A549 (cell line): Measurements from ENCODE around the gene CETN3. TPM values are rescaled to one million over a fixed set of nuclear protein-coding genes. Genes with fewer than 3 reads are reported as not detected.

Experiments
- ATAC-seq, 2 experiments: fragments of 200-7000 bp in 1 of 2; fragments of >200 bp in 1 of 2; cut with Nextera tagmentation in 1 of 2; cut with Tn5 transposase in 1 of 2; 3 replicates each; pipeline versions ENCODE4 v1.8.0 to v1.9.1; 2018 to 2020; ENCODE audit warnings: mild to moderate bottlenecking in 1 of 2, moderate library complexity in 1 of 2
- CTCF ChIA-PET: fragments of 300-600 bp; sonication (Branson Sonifier 250); formaldehyde crosslinking; extraction: SDS; loops from one replicate; lab custom pipeline; 2021; ENCODE audit warnings: antibody characterized with exemption, inconsistent platforms; lab: Yijun Ruan, JAX
- POLR2A ChIA-PET: fragments of 350-600 bp; formaldehyde crosslinking; extraction: SDS; loops from one replicate; lab custom pipeline; 2021; ENCODE audit warnings: antibody characterized with exemption, inconsistent platforms; lab: Yijun Ruan, JAX
- DNase-seq, 2 experiments: peaks; one replicate each; pipeline versions ENCODE4 v3.0.0 to v3.0.0-alpha.2; 2011 to 2016; ENCODE audit warnings: low read depth in 1 of 2, low spot score in 1 of 2
- FAIRE-seq: peaks from 2 replicates; lab custom pipeline; 2011; peaks lifted over from hg19 to GRCh38; lab: Jason Lieb, UNC
- H3K27ac ChIP-seq, 2 experiments: fragments of >200 bp; sonication (Bioruptor Twin); formaldehyde crosslinking; 3 replicates each; pipeline ENCODE4 v1.5.1; 2016 to 2017
- H3K4me1 ChIP-seq: fragments of >200 bp; sonication (Bioruptor Twin); formaldehyde crosslinking; 3 replicates; pipeline ENCODE4 v1.6.1; 2016
- H3K4me2 ChIP-seq: fragments of >200 bp; sonication (Bioruptor Twin); formaldehyde crosslinking; 3 replicates; pipeline ENCODE4 v1.6.1; 2016
- H3K4me3 ChIP-seq: fragments of >200 bp; sonication (Bioruptor Twin); formaldehyde crosslinking; 3 replicates; pipeline ENCODE4 v1.5.1; 2016
- H3K9me3 ChIP-seq: fragments of >200 bp; sonication (Bioruptor Twin); formaldehyde crosslinking; 3 replicates; pipeline ENCODE4 v1.6.1; 2016
- ATOH8 ChIP-seq: fragments of 250-450 bp; sonication (Bioruptor Pico); IDR thresholded peaks from 2 replicates; pipeline ENCODE4 v1.5.0; 2020; ENCODE audit warnings: low read depth, mild to moderate bottlenecking, moderate library complexity
- BHLHE40 ChIP-seq: IDR thresholded peaks from 2 replicates; pipeline ENCODE4 v1.6.1; 2012; ENCODE audit warnings: low read depth, low read length, inconsistent platforms
- CBX2 ChIP-seq: fragments of 200-600 bp; sonication (generic); IDR thresholded peaks from 2 replicates; pipeline ENCODE4 v1.6.1; 2016; ENCODE audit warnings: low read depth, mild to moderate bottlenecking, borderline replicate concordance
- CEBPB ChIP-seq, 2 experiments: fragments of >200 bp in 1 of 2; sonication (Bioruptor Twin) in 1 of 2; formaldehyde crosslinking in 1 of 2; IDR thresholded peaks; 2 replicates each; pipeline ENCODE4 v1.6.1; 2012 to 2016
- CHD4 ChIP-seq: fragments of 200-600 bp; sonication (generic); IDR thresholded peaks from 2 replicates; pipeline ENCODE4 v1.6.1; 2016; ENCODE audit warnings: antibody characterized with exemption, mild to moderate bottlenecking, borderline replicate concordance
- CTCF ChIP-seq: fragments of >200 bp; sonication (Bioruptor Twin); formaldehyde crosslinking; IDR thresholded peaks from 3 replicates; pipeline ENCODE4 v1.5.1; 2016
- E2F6 ChIP-seq: IDR thresholded peaks from 2 replicates; pipeline ENCODE4 v1.6.1; 2012; ENCODE audit warnings: low read depth, borderline replicate concordance
- EHF ChIP-seq: fragments of 250-450 bp; sonication (Bioruptor Pico); IDR thresholded peaks from 2 replicates; pipeline ENCODE4 v1.5.0; 2020; ENCODE audit warnings: mild to moderate bottlenecking
- EHMT2 ChIP-seq: fragments of 200-600 bp; sonication (generic); IDR thresholded peaks from 2 replicates; pipeline ENCODE4 v1.6.1; 2016; ENCODE audit warnings: antibody characterized with exemption, low read depth, mild to moderate bottlenecking, moderate library complexity
- ESRRA ChIP-seq: fragments of 150-350 bp; IDR thresholded peaks from 2 replicates; pipeline ENCODE4 v1.6.1; 2014; ENCODE audit warnings: mild to moderate bottlenecking, low read length, borderline replicate concordance
- HDAC2 ChIP-seq: fragments of 200-600 bp; sonication (generic); IDR thresholded peaks from 2 replicates; pipeline ENCODE4 v1.6.1; 2016
- HES2 ChIP-seq: fragments of >200 bp; sonication (Bioruptor Twin); formaldehyde crosslinking; IDR thresholded peaks from 2 replicates; pipeline ENCODE4 v1.6.1; 2016
- HEYL ChIP-seq: fragments of 250-450 bp; sonication (Bioruptor Pico); IDR thresholded peaks from 2 replicates; pipeline ENCODE4 v1.8.0; 2021; ENCODE audit warnings: mild to moderate bottlenecking, moderate library complexity
- HOXA7 ChIP-seq: fragments of 250-450 bp; sonication (Bioruptor Pico); IDR thresholded peaks from 2 replicates; pipeline ENCODE4 v1.5.0; 2020; ENCODE audit warnings: mild to moderate bottlenecking, moderate library complexity
- JUN ChIP-seq, 2 experiments: fragments of >200 bp; sonication (Bioruptor Twin); formaldehyde crosslinking; IDR thresholded peaks; 2 replicates in 1 of 2; 3 replicates in 1 of 2; pipeline ENCODE4 v1.6.1; 2016 to 2017
- JUNB ChIP-seq: fragments of >200 bp; sonication (Bioruptor Twin); formaldehyde crosslinking; IDR thresholded peaks from 2 replicates; pipeline ENCODE4 v1.6.1; 2016
- KDM1A ChIP-seq: fragments of 200-600 bp; sonication (generic); IDR thresholded peaks from 2 replicates; pipeline ENCODE4 v1.6.1; 2016; ENCODE audit warnings: low read depth, mild to moderate bottlenecking
- MAFK ChIP-seq: fragments of 450-650 bp; IDR thresholded peaks from 2 replicates; pipeline ENCODE4 v1.6.1; 2014; ENCODE audit not compliant: partially characterized antibody
- NFE2L2 ChIP-seq: fragments of 150-350 bp; conservative IDR thresholded peaks from 2 replicates; pipeline ENCODE4 v1.6.1; 2014; ENCODE audit warnings: low read length
- PHF8 ChIP-seq: fragments of 200-600 bp; sonication (generic); IDR thresholded peaks from 2 replicates; pipeline ENCODE4 v1.6.1; 2016; ENCODE audit warnings: low read depth, mild to moderate bottlenecking, antibody characterized with exemption, moderate library complexity, borderline replicate concordance
- POLR2A ChIP-seq: IDR thresholded peaks from 2 replicates; pipeline ENCODE4 v1.6.1; 2012; ENCODE audit warnings: mild to moderate bottlenecking, low read length
- POLR2AphosphoS2 ChIP-seq: conservative IDR thresholded peaks from 2 replicates; pipeline ENCODE4 v1.6.1; 2012; ENCODE audit warnings: low read length, improper control_type of control experiment, inconsistent platforms
- RAD21 ChIP-seq, 2 experiments: fragments of >200 bp in 1 of 2; sonication (Bioruptor Twin) in 1 of 2; formaldehyde crosslinking in 1 of 2; IDR thresholded peaks in 1 of 2; conservative IDR thresholded peaks in 1 of 2; 2 replicates in 1 of 2; 3 replicates in 1 of 2; pipeline ENCODE4 v1.6.1; 2012 to 2018; ENCODE audit warnings: inconsistent platforms in 1 of 2
- RFX5 ChIP-seq: fragments of 450-650 bp; IDR thresholded peaks from 2 replicates; pipeline ENCODE4 v1.7.1; 2014; ENCODE audit warnings: antibody characterized with exemption, mild to moderate bottlenecking, moderate library complexity
- RNF2 ChIP-seq: fragments of 200-600 bp; sonication (generic); IDR thresholded peaks from 2 replicates; pipeline ENCODE4 v1.6.1; 2016; ENCODE audit warnings: low read depth, mild to moderate bottlenecking, antibody characterized with exemption, moderate library complexity, borderline replicate concordance
- SMC3 ChIP-seq: fragments of >200 bp; sonication (Bioruptor Twin); formaldehyde crosslinking; IDR thresholded peaks from 3 replicates; pipeline ENCODE4 v1.6.1; 2018; ENCODE audit warnings: inconsistent platforms
- SREBF2 ChIP-seq: fragments of 450-650 bp; IDR thresholded peaks from 2 replicates; pipeline ENCODE4 v1.6.1; 2014; ENCODE audit warnings: mild to moderate bottlenecking, moderate library complexity
- ZC3H11A ChIP-seq: fragments of 450-650 bp; IDR thresholded peaks from 2 replicates; pipeline ENCODE4 v1.6.1; 2014; ENCODE audit warnings: antibody characterized with exemption, mild to moderate bottlenecking
- ZFP36 ChIP-seq: fragments of 450-650 bp; IDR thresholded peaks from 2 replicates; pipeline ENCODE4 v1.6.1; 2014; ENCODE audit warnings: borderline replicate concordance; ENCODE audit not compliant: partially characterized antibody
- WGBS: methylation state at CpG from one replicate; pipeline ENCODE4 v1.1.6; 2017; ENCODE audit errors: missing lambda C conversion rate; 5-methylcytosine and 5-hydroxymethylcytosine counted together
- polyA plus RNA-seq, 4 experiments: library from polyadenylated mRNA; depleted of rRNA in 3 of 4; stranded (reverse); fragments of >200 nt; fragmentation: RNase III in 1 of 4; extraction: RNeasy Plus Mini Kit Qiagen cat#74134 plus additional on column Dnase treatment in 1 of 4; gene quantifications; 2 replicates in 3 of 4; 3 replicates in 1 of 4; pipeline ENCODE4 v1.2.3, GENCODE V29; 2011 to 2017
- TF ChIP-seq, protein P1 (sequence below): fragments of 250-450 bp; sonication (Bioruptor Pico); IDR thresholded peaks from 2 replicates; pipeline ENCODE4 v1.5.0; 2021; ENCODE audit warnings: mild to moderate bottlenecking, moderate library complexity, borderline replicate concordance
- TF ChIP-seq, protein P2 (sequence below): IDR thresholded peaks from 2 replicates; pipeline ENCODE4 v1.6.1; 2012

CETN3 gene
- polyA plus RNA-seq, 2 of the 4 experiments (the other 2 are of a cell fraction): 49.9 to 50.8 TPM

- Histone ChIP-seq H3K9me3 (no peaks in the 10 kb centered on the region), H3K4me2 (no peak overlapping the region), H3K4me3 (no peak overlapping the region), H3K27ac (no peak overlapping the region), H3K4me1 (no peaks in the 10 kb centered on the region)
- DNase-seq: no peak
- ChIA-PET POLR2A (no interaction called here), CTCF (no interaction called here)
- ATAC-seq: no peak
- FAIRE-seq: no peak
- 85% methylated on average over 2 of the region's 2 CpGs for WGBS
- TF ChIP-seq POLR2A (no peak), CHD4 (no peak), EHMT2 (no peak), JUN (IDR thresholded peaks at IDR 0.05) (no peak), CTCF (no peak), CEBPB (IDR thresholded peaks at IDR 0.05) (no peak), HES2 (no peak), RAD21 (conservative IDR thresholded peaks at IDR 0.05 in 1 of 2, IDR thresholded peaks at IDR 0.05 in 1 of 2) (no peak), SREBF2 (no peak), RFX5 (no peak), PHF8 (no peak), HOXA7 (no peak), ESRRA (no peak), CBX2 (no peak), JUNB (no peak), BHLHE40 (no peak)
- TF ChIP-seq, protein P1, sequence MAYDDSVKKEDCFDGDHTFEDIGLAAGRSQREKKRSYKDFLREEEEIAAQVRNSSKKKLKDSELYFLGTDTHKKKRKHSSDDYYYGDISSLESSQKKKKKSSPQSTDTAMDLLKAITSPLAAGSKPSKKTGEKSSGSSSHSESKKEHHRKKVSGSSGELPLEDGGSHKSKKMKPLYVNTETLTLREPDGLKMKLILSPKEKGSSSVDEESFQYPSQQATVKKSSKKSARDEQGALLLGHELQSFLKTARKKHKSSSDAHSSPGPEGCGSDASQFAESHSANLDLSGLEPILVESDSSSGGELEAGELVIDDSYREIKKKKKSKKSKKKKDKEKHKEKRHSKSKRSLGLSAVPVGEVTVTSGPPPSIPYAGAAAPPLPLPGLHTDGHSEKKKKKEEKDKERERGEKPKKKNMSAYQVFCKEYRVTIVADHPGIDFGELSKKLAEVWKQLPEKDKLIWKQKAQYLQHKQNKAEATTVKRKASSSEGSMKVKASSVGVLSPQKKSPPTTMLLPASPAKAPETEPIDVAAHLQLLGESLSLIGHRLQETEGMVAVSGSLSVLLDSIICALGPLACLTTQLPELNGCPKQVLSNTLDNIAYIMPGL (CRISPR knock-in tag): no peak
- TF ChIP-seq, protein P2, sequence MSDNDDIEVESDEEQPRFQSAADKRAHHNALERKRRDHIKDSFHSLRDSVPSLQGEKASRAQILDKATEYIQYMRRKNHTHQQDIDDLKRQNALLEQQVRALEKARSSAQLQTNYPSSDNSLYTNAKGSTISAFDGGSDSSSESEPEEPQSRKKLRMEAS: no peak
These were observed 10.8 kb downstream of the CETN3 start for GRCh38 chr5:90398726-90399125.

GRCh38 chr5:90395005-90395404, 14.6 kb downstream of the CETN3 start:
- H3K27ac ChIP-seq: no peak overlapping the region
- POLR2A ChIA-PET: no interaction called here
- H3K4me2 ChIP-seq: no peak overlapping the region
- FAIRE-seq (no peak), ATAC-seq (no peak), DNase-seq (no peak)
- CTCF ChIA-PET: no interaction called here
- H3K9me3 ChIP-seq: no peaks in the 10 kb centered on the region
- TF ChIP-seq RFX5: no peak
- no peak for TF ChIP-seq EHF (CRISPR knock-in tag)
- peak; percentile 49 to 75; a peak in 2 of 4 replicates for TF ChIP-seq CEBPB (IDR thresholded peaks at IDR 0.05)
- TF ChIP-seq KDM1A: no peak
- WGBS: 94% methylated on average over 2 of the region's 2 CpGs
- no peak overlapping the region for H3K4me3 ChIP-seq
- H3K4me1 ChIP-seq: no peaks in the 10 kb centered on the region

GRCh38 chr5:90390928-90391327, 18.6 kb downstream of the CETN3 start:
- ChIA-PET CTCF (interaction anchor here (1.2 to 1.6 kb wide), 2 partner anchors 1661 to 1664 kb away, joined by 3 to 6 read pairs; no protein-coding TSS in a partner anchor), POLR2A (interaction anchor here (1.5 kb wide), 1 partner anchor 19 kb away, joined by 8 read pairs; the partner anchor contains the start of gene CETN3)
- FAIRE-seq (no peak), DNase-seq (no peak), ATAC-seq (no peak)
- no peak overlapping the region for H3K4me3 ChIP-seq
- H3K4me1 ChIP-seq: no peaks in the 10 kb centered on the region
- H3K9me3 ChIP-seq: no peaks in the 10 kb centered on the region
- 96% methylated on average over 3 of the region's 3 CpGs for WGBS
- no peak overlapping the region for H3K27ac ChIP-seq
- H3K4me2 ChIP-seq: no peak overlapping the region
- TF ChIP-seq E2F6: no peak
- no peak for TF ChIP-seq POLR2AphosphoS2
- no peak for TF ChIP-seq RNF2
- TF ChIP-seq NFE2L2: no peak
- no peak for TF ChIP-seq ZC3H11A
- no peak for TF ChIP-seq HDAC2
- TF ChIP-seq SMC3: no peak
- no peak for TF ChIP-seq ATOH8 (CRISPR knock-in tag)
- TF ChIP-seq ZFP36: no peak
- TF ChIP-seq MAFK: no peak
- TF ChIP-seq EHF (CRISPR knock-in tag): no peak
- no peak for TF ChIP-seq HEYL (CRISPR knock-in tag)
